Retina (tissue), 1 donor: ENCODE results near the gene GGT7.
"Not testable (repeated sequence)": the region's sequence is repeated elsewhere in the genome, so short reads cannot be mapped to it uniquely, and the experiment has no call there.

Experiments used
- DNase-seq: peaks from one replicate; pipeline ENCODE4 v3.0.0-alpha.2; 2016

GGT7 gene

GRCh38 chr20:34872622-34873224, at the start of gene GGT7:
Gene GGT7, minus strand, starts transcription at chr20:34872856. Its CDS starts 41 bp downstream, at chr20:34872815.
- peak; percentile 86 for DNase-seq

GRCh38 chr20:34921436-34921835, 48.8 kb upstream of the GGT7 start:
- no peak for DNase-seq

- DNase-seq: no peak
These were observed 47.4 kb upstream of the GGT7 start for GRCh38 chr20:34920055-34920454.

GRCh38 chr20:34916774-34917354, 44.2 kb upstream of the GGT7 start:
- no peak for DNase-seq

GRCh38 chr20:34915749-34916455, 43.2 kb upstream of the GGT7 start:
- DNase-seq: no peak

GRCh38 chr20:34915131-34915530, 42.5 kb upstream of the GGT7 start:
- no peak for DNase-seq

- no peak for DNase-seq
These were observed 35.2 kb upstream of the GGT7 start for GRCh38 chr20:34907616-34908469.

- DNase-seq: no peak
These were observed 31.6 kb upstream of the GGT7 start for GRCh38 chr20:34904202-34904621.

- not testable (repeated sequence) for DNase-seq
These were observed 26.1 kb upstream of the GGT7 start for GRCh38 chr20:34898731-34899130.

GRCh38 chr20:34898129-34898528, 25.5 kb upstream of the GGT7 start:
- DNase-seq: not testable (repeated sequence)

GRCh38 chr20:34896086-34896621, 23.5 kb upstream of the GGT7 start:
- no peak for DNase-seq

- no peak for DNase-seq
These were observed 22.8 kb upstream of the GGT7 start for GRCh38 chr20:34895465-34895864.

GRCh38 chr20:34894723-34895122, 22.1 kb upstream of the GGT7 start:
- DNase-seq: no peak

GRCh38 chr20:34892671-34893070, 20.0 kb upstream of the GGT7 start:
- no peak for DNase-seq

- no peak for DNase-seq
These were observed 18.8 kb upstream of the GGT7 start for GRCh38 chr20:34891166-34892062.

GRCh38 chr20:34888468-34888867, 15.8 kb upstream of the GGT7 start:
- no peak for DNase-seq

- no peak for DNase-seq
These were observed 14.4 kb upstream of the GGT7 start for GRCh38 chr20:34887023-34887422.

- DNase-seq: no peak
These were observed 13.5 kb upstream of the GGT7 start for GRCh38 chr20:34886122-34886521.

- DNase-seq: no peak
These were observed 11.6 kb upstream of the GGT7 start for GRCh38 chr20:34884260-34884659.

- DNase-seq: no peak
These were observed 11.2 kb upstream of the GGT7 start for GRCh38 chr20:34883809-34884208.

- no peak for DNase-seq
These were observed 10.5 kb upstream of the GGT7 start for GRCh38 chr20:34883087-34883688.

- no peak for DNase-seq
These were observed 9.0 kb upstream of the GGT7 start for GRCh38 chr20:34881689-34882088.
